ENCODE data around the gene XPC.

- TF ChIP-seq, protein P1, sequence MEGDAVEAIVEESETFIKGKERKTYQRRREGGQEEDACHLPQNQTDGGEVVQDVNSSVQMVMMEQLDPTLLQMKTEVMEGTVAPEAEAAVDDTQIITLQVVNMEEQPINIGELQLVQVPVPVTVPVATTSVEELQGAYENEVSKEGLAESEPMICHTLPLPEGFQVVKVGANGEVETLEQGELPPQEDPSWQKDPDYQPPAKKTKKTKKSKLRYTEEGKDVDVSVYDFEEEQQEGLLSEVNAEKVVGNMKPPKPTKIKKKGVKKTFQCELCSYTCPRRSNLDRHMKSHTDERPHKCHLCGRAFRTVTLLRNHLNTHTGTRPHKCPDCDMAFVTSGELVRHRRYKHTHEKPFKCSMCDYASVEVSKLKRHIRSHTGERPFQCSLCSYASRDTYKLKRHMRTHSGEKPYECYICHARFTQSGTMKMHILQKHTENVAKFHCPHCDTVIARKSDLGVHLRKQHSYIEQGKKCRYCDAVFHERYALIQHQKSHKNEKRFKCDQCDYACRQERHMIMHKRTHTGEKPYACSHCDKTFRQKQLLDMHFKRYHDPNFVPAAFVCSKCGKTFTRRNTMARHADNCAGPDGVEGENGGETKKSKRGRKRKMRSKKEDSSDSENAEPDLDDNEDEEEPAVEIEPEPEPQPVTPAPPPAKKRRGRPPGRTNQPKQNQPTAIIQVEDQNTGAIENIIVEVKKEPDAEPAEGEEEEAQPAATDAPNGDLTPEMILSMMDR (IDR thresholded peaks at IDR 0.05): peak in 1 of 4 experiments; percentile 52
- TF ChIP-seq POLR2A (IDR thresholded peaks at IDR 0.05): no peak
- TF ChIP-seq POLR2AphosphoS5 (IDR thresholded peaks at IDR 0.05): no peak
Observed at GRCh38 chr3:14216257-14217048, 38.1 kb upstream of the XPC start.
